Body of pancreas (tissue), 4 donors: ENCODE data around the gene SGMS1. TPM values are rescaled to one million over a fixed set of nuclear protein-coding genes. Genes with fewer than 3 reads are reported as not detected.
"Not testable (repeated sequence)": the region's sequence is repeated elsewhere in the genome, so short reads cannot be mapped to it uniquely, and the experiment has no call there.

Experiments
- ATAC-seq: fragments of 150-250 bp; one replicate; pipeline ENCODE4 v1.9.1; 2016
- DNase-seq, 4 donors: peaks; one replicate each; pipeline ENCODE4 v3.0.0-alpha.2; 2019
- H3K27ac ChIP-seq, 4 donors: fragments of 200-600 bp; sonication (generic); 1 replicate in 3 of 4; 2 replicates in 1 of 4; pipeline versions ENCODE4 v1.5.1 to v1.6.1; 2016 to 2019; ENCODE audit warnings: mild to moderate bottlenecking in 1 of 4, mixed read lengths in 1 of 4, moderate library complexity in 1 of 4
- H3K27me3 ChIP-seq, 2 donors: fragments of 200-600 bp; sonication (generic); one replicate each; pipeline ENCODE4 v1.6.0; 2016; ENCODE audit warnings: mild to moderate bottlenecking in 1 of 2
- H3K36me3 ChIP-seq, 2 donors: fragments of 200-600 bp; sonication (generic); replicated peaks in 1 of 2; 2 replicates each; pipeline ENCODE4 v1.5.1; 2016; ENCODE audit warnings: low read depth in 2 of 2; ENCODE audit not compliant: insufficient read depth in 1 of 2
- H3K4me1 ChIP-seq: fragments of 200-600 bp; sonication (generic); one replicate; pipeline ENCODE4 v1.6.0; 2016
- H3K4me3 ChIP-seq, 2 donors: fragments of 200-600 bp; sonication (generic); 1 replicate in 1 of 2; 2 replicates in 1 of 2; pipeline ENCODE4 v1.5.1; 2016 to 2019
- H3K9me3 ChIP-seq, 3 donors: fragments of 200-600 bp; sonication (generic); 1 replicate in 2 of 3; 2 replicates in 1 of 3; pipeline ENCODE4 v1.5.1; 2016
- POLR2A ChIP-seq, 3 donors: fragments of 450-650 bp; IDR thresholded peaks; one replicate each; pipeline ENCODE4 v1.6.1; 2016; ENCODE audit warnings: antibody characterized with exemption in 3 of 3, mild to moderate bottlenecking in 2 of 3
- WGBS, 2 donors: methylation state at CpG; one replicate each; pipeline ENCODE4 v1.1.5; 2017; 5-methylcytosine and 5-hydroxymethylcytosine counted together
- intact Hi-C: fragments of 100-400 bp; cut with DNase I; formaldehyde crosslinking; loops from one replicate; pipeline ENCODE4 v1.15.1; 2023
- total RNA-seq, 2 donors: library from RNA; depleted of rRNA; stranded (reverse); fragments of >200 nt; gene quantifications; one replicate each; pipeline ENCODE4 v1.1.0, GENCODE V29; 2016
- TF ChIP-seq, protein P1 (sequence below), 7 experiments: fragments of 450-650 bp in 4 of 7; fragments of 200-600 bp in 3 of 7; sonication (generic) in 3 of 7; IDR thresholded peaks; one replicate each; pipeline ENCODE4 v1.5.1; 2016 to 2019; ENCODE audit warnings: antibody characterized with exemption in 7 of 7

SGMS1 gene
- total RNA-seq, 2 donors from 2014 or later, result 46.2 to 68.9 TPM

DNA sequence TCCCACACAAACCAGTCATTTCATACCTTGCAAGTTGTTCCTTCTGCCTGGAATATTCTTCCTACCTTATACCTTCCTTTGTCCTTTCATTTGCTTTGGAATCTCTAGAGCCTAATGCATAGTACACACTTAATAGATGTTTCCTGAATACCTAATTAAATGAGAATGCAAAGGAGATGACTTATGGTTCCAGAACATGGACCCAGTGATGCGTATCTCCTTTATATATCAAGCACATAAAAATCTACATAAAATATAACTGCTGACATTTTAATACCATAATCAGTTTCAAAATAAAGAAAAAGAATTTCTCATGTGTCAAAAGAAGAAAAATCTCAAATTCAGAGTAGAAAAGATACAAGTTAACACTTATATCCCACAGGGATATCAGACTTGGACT lies 261.8 kb downstream of the SGMS1 start:
- DNase-seq (no peak), ATAC-seq (no peak)
- Histone ChIP-seq H3K9me3 (no peaks in the 10 kb centered on the region), H3K27me3 (no peaks in the 10 kb centered on the region), H3K4me3 (no peak overlapping the region), H3K36me3 (no peaks in the 10 kb centered on the region), H3K27ac (no peak overlapping the region), H3K4me1 (peaks cover 6% of the 10 kb centered on the region)
- TF ChIP-seq POLR2A (IDR thresholded peaks at IDR 0.05), result no peak
- TF ChIP-seq, protein P1, sequence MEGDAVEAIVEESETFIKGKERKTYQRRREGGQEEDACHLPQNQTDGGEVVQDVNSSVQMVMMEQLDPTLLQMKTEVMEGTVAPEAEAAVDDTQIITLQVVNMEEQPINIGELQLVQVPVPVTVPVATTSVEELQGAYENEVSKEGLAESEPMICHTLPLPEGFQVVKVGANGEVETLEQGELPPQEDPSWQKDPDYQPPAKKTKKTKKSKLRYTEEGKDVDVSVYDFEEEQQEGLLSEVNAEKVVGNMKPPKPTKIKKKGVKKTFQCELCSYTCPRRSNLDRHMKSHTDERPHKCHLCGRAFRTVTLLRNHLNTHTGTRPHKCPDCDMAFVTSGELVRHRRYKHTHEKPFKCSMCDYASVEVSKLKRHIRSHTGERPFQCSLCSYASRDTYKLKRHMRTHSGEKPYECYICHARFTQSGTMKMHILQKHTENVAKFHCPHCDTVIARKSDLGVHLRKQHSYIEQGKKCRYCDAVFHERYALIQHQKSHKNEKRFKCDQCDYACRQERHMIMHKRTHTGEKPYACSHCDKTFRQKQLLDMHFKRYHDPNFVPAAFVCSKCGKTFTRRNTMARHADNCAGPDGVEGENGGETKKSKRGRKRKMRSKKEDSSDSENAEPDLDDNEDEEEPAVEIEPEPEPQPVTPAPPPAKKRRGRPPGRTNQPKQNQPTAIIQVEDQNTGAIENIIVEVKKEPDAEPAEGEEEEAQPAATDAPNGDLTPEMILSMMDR (IDR thresholded peaks at IDR 0.05), result no peak
- 97 to 100% methylated on average over 1 of the region's 1 CpG for WGBS, 2 donors
- intact Hi-C loops, result no loop called here

GRCh38 chr10:50360077-50360850 lies 263.5 kb downstream of the SGMS1 start:
- intact Hi-C loops, result no loop called here
- no peak for TF ChIP-seq POLR2A (IDR thresholded peaks at IDR 0.05)
- TF ChIP-seq, protein P1 (IDR thresholded peaks at IDR 0.05), result no peak
- DNase-seq (no peak), ATAC-seq (no peak)
- WGBS, 2 donors, result 54 to 55% methylated on average over 5 of the region's 5 CpGs
- Histone ChIP-seq H3K4me3 (no peak overlapping the region), H3K4me1 (peaks cover 6% of the 10 kb centered on the region), H3K27ac (peak overlapping the region in 1 of 4 donors; percentile 44), H3K9me3 (no peaks in the 10 kb centered on the region), H3K36me3 (no peaks in the 10 kb centered on the region), H3K27me3 (no peaks in the 10 kb centered on the region)

- ATAC-seq (no peak), DNase-seq (no peak)
- H3K27ac ChIP-seq, result no peak overlapping the region
- peaks cover 6% of the 10 kb centered on the region for H3K4me1 ChIP-seq
- intact Hi-C loops, result no loop called here
- no peaks in the 10 kb centered on the region for H3K9me3 ChIP-seq
- 85 to 95% methylated on average over 1 of the region's 1 CpG for WGBS, 2 donors
- H3K4me3 ChIP-seq, result no peak overlapping the region
- TF ChIP-seq, protein P1 (IDR thresholded peaks at IDR 0.05), result no peak
- no peak for TF ChIP-seq POLR2A (IDR thresholded peaks at IDR 0.05)
- no peaks in the 10 kb centered on the region for H3K36me3 ChIP-seq
- no peaks in the 10 kb centered on the region for H3K27me3 ChIP-seq
Observed at GRCh38 chr10:50358925-50359687, 264.6 kb downstream of the SGMS1 start.

DNA sequence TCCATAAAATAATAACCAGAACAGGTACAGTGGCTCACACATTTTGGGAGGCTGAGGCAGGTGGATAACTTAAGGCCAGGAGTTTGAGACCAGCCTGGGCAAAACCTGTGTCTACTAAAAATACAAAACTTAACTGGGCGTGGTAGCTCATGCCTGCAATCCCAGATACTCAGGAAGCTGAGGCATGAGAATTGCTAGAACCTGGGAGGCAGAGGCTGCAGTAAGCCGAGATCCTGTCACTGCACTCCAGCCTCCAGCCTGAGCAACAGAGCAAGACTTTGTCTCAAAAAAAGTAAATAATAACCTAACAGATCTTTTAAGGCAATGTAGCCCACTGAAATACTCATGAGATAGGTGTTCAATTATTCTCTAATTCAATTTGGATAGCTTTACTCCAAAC lies 265.3 kb downstream of the SGMS1 start:
- H3K36me3 ChIP-seq, result no peaks in the 10 kb centered on the region

DNA sequence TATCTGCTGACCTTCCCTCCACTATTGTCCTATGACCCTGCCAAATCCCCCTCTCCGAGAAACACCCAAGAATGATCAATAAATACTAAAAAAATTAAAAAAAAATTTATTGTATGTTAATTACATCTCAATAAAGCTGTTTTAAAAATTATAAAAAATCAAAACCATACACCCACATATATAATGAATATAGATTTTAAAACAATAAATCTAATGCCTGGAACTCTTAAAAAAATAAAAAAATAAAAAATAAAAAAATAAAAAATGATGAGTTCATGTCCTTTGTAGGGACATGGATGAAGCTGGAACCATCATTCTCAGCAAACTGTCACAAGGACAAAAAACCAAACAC lies 267.3 kb downstream of the SGMS1 start:
- intact Hi-C loops, DNase-seq, H3K27ac ChIP-seq, H3K36me3 ChIP-seq, H3K9me3 ChIP-seq, ATAC-seq, H3K4me1 ChIP-seq, H3K4me3 ChIP-seq, H3K27me3 ChIP-seq: not testable (repeated sequence)
- WGBS, 2 donors, result 50 to 68% methylated on average over 1 of the region's 1 CpG

More for the DNA sequence above, 265.3 kb downstream of the SGMS1 start:
- Histone ChIP-seq H3K4me3 (no peak overlapping the region), H3K9me3 (no peaks in the 10 kb centered on the region), H3K4me1 (peaks cover 6% of the 10 kb centered on the region), H3K27ac (no peak overlapping the region), H3K27me3 (no peaks in the 10 kb centered on the region)
- TF ChIP-seq, protein P1 (IDR thresholded peaks at IDR 0.05), result no peak
- TF ChIP-seq POLR2A (IDR thresholded peaks at IDR 0.05), result no peak
- WGBS, 2 donors, result 88 to 96% methylated on average over 2 of the region's 2 CpGs
- ATAC-seq, result no peak
- intact Hi-C loops, result no loop called here
- no peak for DNase-seq

GRCh38 chr10:50355693-50356480 lies 267.9 kb downstream of the SGMS1 start:
- ATAC-seq, H3K4me1 ChIP-seq, intact Hi-C loops, H3K36me3 ChIP-seq, DNase-seq, H3K9me3 ChIP-seq, H3K27ac ChIP-seq, H3K27me3 ChIP-seq, H3K4me3 ChIP-seq: not testable (repeated sequence)
- WGBS, 2 donors, result 96% methylated on average over 27 to 33 of the region's 33 CpGs
